ENCODE results near the gene PTPN4. TPM values are rescaled to one million over a fixed set of nuclear protein-coding genes. Genes with fewer than 3 reads are reported as not detected.
"Not testable (repeated sequence)": the region's sequence is repeated elsewhere in the genome, so short reads cannot be mapped to it uniquely, and the experiment has no call there.

Gene PTPN4
- total RNA-seq, 1 donor from 2014 or later, result 24.5 TPM

- Mint-ChIP-seq H3K4me3 (no peak overlapping the region), H3K4me1 (ENCODE audit: low read depth) (no peaks in the 10 kb centered on the region), H3K36me3 (ENCODE audit: low read depth) (peaks cover 3% of the 10 kb centered on the region), H3K9me3 (no peaks in the 10 kb centered on the region), H3K27ac (no peak overlapping the region), H3K27me3 (ENCODE audit: insufficient read depth) (no peaks in the 10 kb centered on the region)
- intact Hi-C loops (cut with micrococcal nuclease), result no loop called here
- DNase-seq (ENCODE audit: low spot score), result no peak
These were observed 22.7 kb downstream of the PTPN4 start for GRCh38 chr2:119782308-119783027.

GRCh38 chr2:119784876-119785275 lies 25.2 kb downstream of the PTPN4 start:
- no peak for DNase-seq (ENCODE audit: low spot score)
- intact Hi-C loops (cut with micrococcal nuclease), result no loop called here
- H3K4me1 Mint-ChIP-seq (ENCODE audit: low read depth), result no peaks in the 10 kb centered on the region
- no peak overlapping the region for H3K27ac Mint-ChIP-seq
- peaks cover 5% of the 10 kb centered on the region for H3K9me3 Mint-ChIP-seq
- H3K4me3 Mint-ChIP-seq, result no peak overlapping the region
- H3K27me3 Mint-ChIP-seq (ENCODE audit: insufficient read depth), result no peaks in the 10 kb centered on the region
- H3K36me3 Mint-ChIP-seq (ENCODE audit: low read depth), result peaks cover 3% of the 10 kb centered on the region

GRCh38 chr2:119786295-119786694 lies 26.6 kb downstream of the PTPN4 start:
- DNase-seq (ENCODE audit: low spot score), result no peak
- intact Hi-C loops (cut with micrococcal nuclease), result no loop called here
- Mint-ChIP-seq H3K4me1 (ENCODE audit: low read depth) (no peaks in the 10 kb centered on the region), H3K27ac (no peak overlapping the region), H3K9me3 (peaks cover 16% of the 10 kb centered on the region), H3K27me3 (ENCODE audit: insufficient read depth) (no peaks in the 10 kb centered on the region), H3K4me3 (no peak overlapping the region), H3K36me3 (ENCODE audit: low read depth) (peaks cover 8% of the 10 kb centered on the region)

- no peaks in the 10 kb centered on the region for H3K27me3 Mint-ChIP-seq (ENCODE audit: insufficient read depth)
- intact Hi-C loops (cut with micrococcal nuclease), result no loop called here
- DNase-seq (ENCODE audit: low spot score), result no peak
- H3K4me3 Mint-ChIP-seq, result no peak overlapping the region
- peaks cover 37% of the 10 kb centered on the region for H3K9me3 Mint-ChIP-seq
- no peaks in the 10 kb centered on the region for H3K4me1 Mint-ChIP-seq (ENCODE audit: low read depth)
- peaks cover 21% of the 10 kb centered on the region for H3K36me3 Mint-ChIP-seq (ENCODE audit: low read depth)
- H3K27ac Mint-ChIP-seq, result no peak overlapping the region
These were observed 29.0 kb downstream of the PTPN4 start for GRCh38 chr2:119788752-119789151.

- intact Hi-C loops (cut with micrococcal nuclease), result no loop called here
- H3K4me1 Mint-ChIP-seq (ENCODE audit: low read depth), result no peaks in the 10 kb centered on the region
- H3K4me3 Mint-ChIP-seq, result no peak overlapping the region
- H3K36me3 Mint-ChIP-seq (ENCODE audit: low read depth), result peaks cover 25% of the 10 kb centered on the region
- H3K9me3 Mint-ChIP-seq, result peaks cover 42% of the 10 kb centered on the region
- no peak for DNase-seq (ENCODE audit: low spot score)
- H3K27me3 Mint-ChIP-seq (ENCODE audit: insufficient read depth), result no peaks in the 10 kb centered on the region
- H3K27ac Mint-ChIP-seq, result no peak overlapping the region
These were observed 30.7 kb downstream of the PTPN4 start for GRCh38 chr2:119790466-119790865.

GRCh38 chr2:119792907-119793312 lies 33.2 kb downstream of the PTPN4 start:
- H3K27ac Mint-ChIP-seq, result no peak overlapping the region
- no peak overlapping the region for H3K4me3 Mint-ChIP-seq
- no peaks in the 10 kb centered on the region for H3K4me1 Mint-ChIP-seq (ENCODE audit: low read depth)
- peaks cover 42% of the 10 kb centered on the region for H3K9me3 Mint-ChIP-seq
- peaks cover 24% of the 10 kb centered on the region for H3K36me3 Mint-ChIP-seq (ENCODE audit: low read depth)
- intact Hi-C loops (cut with micrococcal nuclease), result no loop called here
- H3K27me3 Mint-ChIP-seq (ENCODE audit: insufficient read depth), result no peaks in the 10 kb centered on the region
- no peak for DNase-seq (ENCODE audit: low spot score)

- H3K27me3 Mint-ChIP-seq (ENCODE audit: insufficient read depth), result no peaks in the 10 kb centered on the region
- H3K4me1 Mint-ChIP-seq (ENCODE audit: low read depth), result no peaks in the 10 kb centered on the region
- intact Hi-C loops (cut with micrococcal nuclease), result no loop called here
- peaks cover 40% of the 10 kb centered on the region for H3K9me3 Mint-ChIP-seq
- DNase-seq (ENCODE audit: low spot score), result no peak
- peaks cover 24% of the 10 kb centered on the region for H3K36me3 Mint-ChIP-seq (ENCODE audit: low read depth)
- no peak overlapping the region for H3K4me3 Mint-ChIP-seq
- no peak overlapping the region for H3K27ac Mint-ChIP-seq
These were observed 34.5 kb downstream of the PTPN4 start for GRCh38 chr2:119794237-119794636.

- Mint-ChIP-seq H3K4me3 (no peak overlapping the region), H3K9me3 (peaks cover 30% of the 10 kb centered on the region), H3K27ac (no peak overlapping the region), H3K36me3 (ENCODE audit: low read depth) (peaks cover 22% of the 10 kb centered on the region), H3K4me1 (ENCODE audit: low read depth) (no peaks in the 10 kb centered on the region), H3K27me3 (ENCODE audit: insufficient read depth) (no peaks in the 10 kb centered on the region)
- no peak for DNase-seq (ENCODE audit: low spot score)
- intact Hi-C loops (cut with micrococcal nuclease), result no loop called here
These were observed 35.9 kb downstream of the PTPN4 start for GRCh38 chr2:119795309-119796303.

GRCh38 chr2:119800376-119800902 lies 40.7 kb downstream of the PTPN4 start:
- intact Hi-C loops (cut with micrococcal nuclease), result no loop called here
- Mint-ChIP-seq H3K4me3 (no peak overlapping the region), H3K9me3 (peaks cover 11% of the 10 kb centered on the region), H3K27me3 (ENCODE audit: insufficient read depth) (no peaks in the 10 kb centered on the region), H3K36me3 (ENCODE audit: low read depth) (peaks cover 7% of the 10 kb centered on the region), H3K4me1 (ENCODE audit: low read depth) (peaks cover 12% of the 10 kb centered on the region), H3K27ac (no peak overlapping the region)
- DNase-seq (ENCODE audit: low spot score), result no peak

GRCh38 chr2:119801040-119801439 lies 41.3 kb downstream of the PTPN4 start:
- Mint-ChIP-seq H3K36me3 (ENCODE audit: low read depth) (peaks cover 7% of the 10 kb centered on the region), H3K4me3 (no peak overlapping the region), H3K4me1 (ENCODE audit: low read depth) (peaks cover 12% of the 10 kb centered on the region), H3K27ac (no peak overlapping the region), H3K27me3 (ENCODE audit: insufficient read depth) (no peaks in the 10 kb centered on the region), H3K9me3 (peaks cover 17% of the 10 kb centered on the region)
- intact Hi-C loops (cut with micrococcal nuclease), result no loop called here
- DNase-seq (ENCODE audit: low spot score), result no peak

GRCh38 chr2:119801989-119802388 lies 42.3 kb downstream of the PTPN4 start:
- H3K4me1 Mint-ChIP-seq (ENCODE audit: low read depth), result peaks cover 12% of the 10 kb centered on the region
- intact Hi-C loops (cut with micrococcal nuclease); DNase-seq (ENCODE audit: low spot score); H3K27me3 Mint-ChIP-seq (ENCODE audit: insufficient read depth); H3K4me3 Mint-ChIP-seq; H3K27ac Mint-ChIP-seq; H3K36me3 Mint-ChIP-seq (ENCODE audit: low read depth): not testable (repeated sequence)
- H3K9me3 Mint-ChIP-seq, result peaks cover 19% of the 10 kb centered on the region

- no peak overlapping the region for H3K4me3 Mint-ChIP-seq
- H3K9me3 Mint-ChIP-seq, result peaks cover 19% of the 10 kb centered on the region
- no peak for DNase-seq (ENCODE audit: low spot score)
- no peaks in the 10 kb centered on the region for H3K27me3 Mint-ChIP-seq (ENCODE audit: insufficient read depth)
- H3K36me3 Mint-ChIP-seq (ENCODE audit: low read depth), result peaks cover 9% of the 10 kb centered on the region
- intact Hi-C loops (cut with micrococcal nuclease), result no loop called here
- H3K4me1 Mint-ChIP-seq (ENCODE audit: low read depth), result peaks cover 12% of the 10 kb centered on the region
- no peak overlapping the region for H3K27ac Mint-ChIP-seq
These were observed 43.4 kb downstream of the PTPN4 start for GRCh38 chr2:119803101-119803500.

- DNase-seq (ENCODE audit: low spot score); H3K36me3 Mint-ChIP-seq (ENCODE audit: low read depth); H3K27ac Mint-ChIP-seq; H3K27me3 Mint-ChIP-seq (ENCODE audit: insufficient read depth); H3K4me3 Mint-ChIP-seq; intact Hi-C loops (cut with micrococcal nuclease): not testable (repeated sequence)
- peaks cover 19% of the 10 kb centered on the region for H3K9me3 Mint-ChIP-seq
- peaks cover 12% of the 10 kb centered on the region for H3K4me1 Mint-ChIP-seq (ENCODE audit: low read depth)
These were observed 44.7 kb downstream of the PTPN4 start for GRCh38 chr2:119804409-119804808.

All from activated T-helper 1 cell treated with anti-CD3 and anti-CD28 coated beads, Interleukin-12 subunit alpha, Interleukin-12 subunit beta, Interleukin-2, Interleukin-4 antibody, amounts not matched to agents 30 ng/mL and 10 ng/mL and 1 ng/mL, durations not matched to agents 14 hours and 24 hours and 36 hours (primary cell).